Measurements from ENCODE around the gene TMEM17. TPM values are rescaled to one million over a fixed set of nuclear protein-coding genes. Genes with fewer than 3 reads are reported as not detected.
A peak's percentile ranks its signal among the peaks of the same experiment; 100 is the strongest.

Gene TMEM17
- total and polyA plus RNA-seq, 2 of the 13 experiments (the other 11 are each of a cell fraction or from before 2014, with no cell fraction given), result 0.22 to 0.50 TPM

DNA sequence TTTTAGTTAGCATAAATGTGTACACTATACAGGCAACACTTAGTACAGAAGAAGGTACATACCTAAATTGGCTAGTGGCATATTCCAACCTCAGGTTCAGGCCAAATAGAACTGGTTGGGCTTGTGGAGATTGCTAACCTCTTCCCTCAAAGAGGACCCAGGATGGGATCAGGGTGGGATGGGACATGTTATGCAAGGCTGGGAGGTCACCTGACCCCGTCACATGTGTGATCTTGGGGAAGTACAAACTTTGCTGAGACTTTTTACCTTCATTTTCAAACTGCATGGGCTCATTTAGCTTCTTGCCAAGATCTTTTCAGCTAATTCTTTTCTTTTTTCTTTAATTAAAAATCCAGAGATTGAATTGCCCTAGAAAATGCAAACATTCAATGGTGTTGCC, 36.9 kb downstream of the TMEM17 start:
- TF ChIP-seq ZNF777 (CRISPR knock-in tag; IDR thresholded peaks at IDR 0.05), result no peak
- TF ChIP-seq RAD51 (IDR thresholded peaks at IDR 0.05; ENCODE audit: borderline replicate concordance), result peak; percentile 46; the same call in 1 of the 2 replicates
- 0 out of 2 replicates have a peak, but pooled peaks have one; percentile 11 for TF ChIP-seq CEBPG (CRISPR knock-in tag; IDR thresholded peaks at IDR 0.05)
- TF ChIP-seq, protein P1, sequence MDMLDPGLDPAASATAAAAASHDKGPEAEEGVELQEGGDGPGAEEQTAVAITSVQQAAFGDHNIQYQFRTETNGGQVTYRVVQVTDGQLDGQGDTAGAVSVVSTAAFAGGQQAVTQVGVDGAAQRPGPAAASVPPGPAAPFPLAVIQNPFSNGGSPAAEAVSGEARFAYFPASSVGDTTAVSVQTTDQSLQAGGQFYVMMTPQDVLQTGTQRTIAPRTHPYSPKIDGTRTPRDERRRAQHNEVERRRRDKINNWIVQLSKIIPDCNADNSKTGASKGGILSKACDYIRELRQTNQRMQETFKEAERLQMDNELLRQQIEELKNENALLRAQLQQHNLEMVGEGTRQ (IDR thresholded peaks at IDR 0.05; ENCODE audit: low read depth, low read length), result peak; percentile 62
- TF ChIP-seq, protein P1 (CRISPR knock-in tag; IDR thresholded peaks at IDR 0.05; ENCODE audit: borderline replicate concordance), result no peak; the same call in 1 of the 2 replicates
- TF ChIP-seq ZNF761 (CRISPR knock-in tag; conservative IDR thresholded peaks at IDR 0.05), result no peak
- TF ChIP-seq, protein P2, sequence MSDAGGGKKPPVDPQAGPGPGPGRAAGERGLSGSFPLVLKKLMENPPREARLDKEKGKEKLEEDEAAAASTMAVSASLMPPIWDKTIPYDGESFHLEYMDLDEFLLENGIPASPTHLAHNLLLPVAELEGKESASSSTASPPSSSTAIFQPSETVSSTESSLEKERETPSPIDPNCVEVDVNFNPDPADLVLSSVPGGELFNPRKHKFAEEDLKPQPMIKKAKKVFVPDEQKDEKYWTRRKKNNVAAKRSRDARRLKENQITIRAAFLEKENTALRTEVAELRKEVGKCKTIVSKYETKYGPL (CRISPR knock-in tag; IDR thresholded peaks at IDR 0.05), result peak; percentile 59; the same call in 1 of the 2 replicates
- TF ChIP-seq ZMYM4 (CRISPR knock-in tag; IDR thresholded peaks at IDR 0.05), result peak; percentile 63; the same call in 1 of the 2 replicates
- in situ Hi-C loops (cut with HindIII; ENCODE audit: extremely low pct_ligation_motif_present, low pct_unique_long_range_greater_than_20kb) (no loop called here), intact Hi-C loops (cut with micrococcal nuclease; ENCODE audit: unreplicated experiment) (no loop called here)
- Histone ChIP-seq H3K4me2 (ENCODE audit: low read depth, low read length) (no peak overlapping the region), H3K4me3 (replicated peaks in 1 of 3; ENCODE audit: insufficient read depth in 1 of 3, low read depth in 2 of 3, low read length in 3 of 3) (no peak overlapping the region), H4K20me1 (ENCODE audit: insufficient read depth, low read length) (no peaks in the 10 kb centered on the region), H2AFZ (ENCODE audit: low read length) (no peak overlapping the region), H3K36me3 (replicated peaks in 1 of 2; ENCODE audit: control insufficient read depth in 1 of 2, insufficient read depth in 2 of 2, low read length in 2 of 2) (no peaks in the 10 kb centered on the region), H3K9me3 (ENCODE audit: low read length) (no peaks in the 10 kb centered on the region), H3K9ac (ENCODE audit: insufficient read depth, low read depth, low read length) (no peak overlapping the region), H3K4me1 (ENCODE audit: insufficient read depth, low read length) (peaks cover 87% of the 10 kb centered on the region), H3K27ac (ENCODE audit: extremely low read length, insufficient read depth, low read length) (no peak overlapping the region), H3K79me2 (ENCODE audit: insufficient read depth, low read length) (no peaks in the 10 kb centered on the region), H3K27me3 (ENCODE audit: control insufficient read depth in 1 of 2, insufficient read depth in 2 of 2, low read length in 2 of 2) (no peaks in the 10 kb centered on the region)
- ChIA-PET POLR2A (interaction anchor here (0.9 to 4.1 kb wide), 5 partner anchors 12 to 236 kb away, joined by 4 to 37 read pairs (median 5); partner anchors contain the start of gene EHBP1), CTCF (ENCODE audit: low intra/inter-chr PET ratio, low total read pairs) (no interaction called here)
- FAIRE-seq, result no peak
- ATAC-seq, result no peak
- no TSS peak for BruUV-seq (replicated peaks)
- 95% methylated on average over 1 of the region's 1 CpG for WGBS (ENCODE audit: low lambda C conversion rate)
- no peak for DNase-seq (ENCODE audit: low spot score)
